ENCODE data around the gene SEPSECS. TPM values are rescaled to one million over a fixed set of nuclear protein-coding genes. Genes with fewer than 3 reads are reported as not detected.

Gene SEPSECS
- total and polyA plus RNA-seq, 2 of the 13 experiments (the other 11 are each of a cell fraction or from before 2014, with no cell fraction given): 9.4 to 14.3 TPM

DNA sequence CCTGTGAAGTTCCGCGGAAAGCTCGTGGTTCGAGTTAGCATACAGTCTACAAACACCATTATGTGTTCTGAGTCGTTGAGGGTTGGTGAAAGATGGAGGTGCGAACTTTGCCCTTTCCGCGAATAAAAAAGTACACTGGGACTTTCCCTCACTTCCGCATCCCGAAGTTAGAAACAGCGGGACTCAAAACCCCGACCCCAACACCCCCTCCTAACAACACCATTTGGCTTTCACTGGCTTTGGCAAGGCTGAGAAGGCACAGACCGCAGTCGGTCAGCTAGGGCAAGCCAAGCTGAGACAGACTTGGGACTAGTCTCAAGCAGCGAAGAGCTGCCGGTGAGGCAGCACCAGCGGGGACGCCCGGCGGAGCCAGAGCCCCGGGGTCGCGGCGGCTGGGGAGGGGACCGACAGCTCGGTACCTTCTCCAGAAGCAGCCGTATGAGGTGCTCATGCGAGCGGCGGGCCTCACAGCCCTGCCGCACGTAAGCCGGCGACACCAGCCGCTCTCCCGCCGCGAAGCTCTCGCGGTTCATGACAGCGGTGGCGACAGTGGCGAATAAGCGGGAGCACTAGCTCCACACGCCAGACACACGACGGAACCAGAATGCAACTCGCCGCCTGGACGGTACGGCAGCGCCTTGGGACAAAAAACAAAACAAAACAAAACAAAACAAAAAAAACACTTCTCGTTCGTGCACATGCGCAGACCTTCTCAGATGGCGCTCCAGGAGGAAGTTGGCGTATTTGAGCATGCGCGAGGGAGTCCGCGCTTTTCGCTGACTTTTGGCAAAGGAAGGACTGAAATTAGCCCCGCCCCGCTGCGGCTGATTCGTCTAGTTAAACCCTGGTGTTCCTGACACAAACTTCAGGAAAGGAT is at the start of gene SEPSECS (continued):
- TF ChIP-seq, protein P1, sequence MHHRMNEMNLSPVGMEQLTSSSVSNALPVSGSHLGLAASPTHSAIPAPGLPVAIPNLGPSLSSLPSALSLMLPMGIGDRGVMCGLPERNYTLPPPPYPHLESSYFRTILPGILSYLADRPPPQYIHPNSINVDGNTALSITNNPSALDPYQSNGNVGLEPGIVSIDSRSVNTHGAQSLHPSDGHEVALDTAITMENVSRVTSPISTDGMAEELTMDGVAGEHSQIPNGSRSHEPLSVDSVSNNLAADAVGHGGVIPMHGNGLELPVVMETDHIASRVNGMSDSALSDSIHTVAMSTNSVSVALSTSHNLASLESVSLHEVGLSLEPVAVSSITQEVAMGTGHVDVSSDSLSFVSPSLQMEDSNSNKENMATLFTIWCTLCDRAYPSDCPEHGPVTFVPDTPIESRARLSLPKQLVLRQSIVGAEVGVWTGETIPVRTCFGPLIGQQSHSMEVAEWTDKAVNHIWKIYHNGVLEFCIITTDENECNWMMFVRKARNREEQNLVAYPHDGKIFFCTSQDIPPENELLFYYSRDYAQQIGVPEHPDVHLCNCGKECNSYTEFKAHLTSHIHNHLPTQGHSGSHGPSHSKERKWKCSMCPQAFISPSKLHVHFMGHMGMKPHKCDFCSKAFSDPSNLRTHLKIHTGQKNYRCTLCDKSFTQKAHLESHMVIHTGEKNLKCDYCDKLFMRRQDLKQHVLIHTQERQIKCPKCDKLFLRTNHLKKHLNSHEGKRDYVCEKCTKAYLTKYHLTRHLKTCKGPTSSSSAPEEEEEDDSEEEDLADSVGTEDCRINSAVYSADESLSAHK (CRISPR knock-in tag; IDR thresholded peaks at IDR 0.05; ENCODE audit: borderline replicate concordance): no peak
- peak; percentile 48 for TF ChIP-seq SATB2 (CRISPR knock-in tag; IDR thresholded peaks at IDR 0.05)
- no peak for TF ChIP-seq SRSF4 (IDR thresholded peaks at IDR 0.05; ENCODE audit: low read depth, low read length, poor library complexity, severe bottlenecking)
- TF ChIP-seq EP300 (IDR thresholded peaks at IDR 0.05; ENCODE audit: low read depth in 2 of 2, low read length in 2 of 2): peak in 1 of 2 experiments; percentile 29; a peak in 1 of 4 replicates
- TF ChIP-seq EP300 (CRISPR knock-in tag; IDR thresholded peaks at IDR 0.05; ENCODE audit: borderline replicate concordance): peak; percentile 57; the same call in 1 of the 2 replicates
- 0 out of 2 replicates have a peak, but pooled peaks have one; percentile 36 for TF ChIP-seq MED13 (CRISPR knock-in tag; IDR thresholded peaks at IDR 0.05)
- TF ChIP-seq FOXA3 (CRISPR knock-in tag; IDR thresholded peaks at IDR 0.05): peak; percentile 48
- TF ChIP-seq, protein P2, sequence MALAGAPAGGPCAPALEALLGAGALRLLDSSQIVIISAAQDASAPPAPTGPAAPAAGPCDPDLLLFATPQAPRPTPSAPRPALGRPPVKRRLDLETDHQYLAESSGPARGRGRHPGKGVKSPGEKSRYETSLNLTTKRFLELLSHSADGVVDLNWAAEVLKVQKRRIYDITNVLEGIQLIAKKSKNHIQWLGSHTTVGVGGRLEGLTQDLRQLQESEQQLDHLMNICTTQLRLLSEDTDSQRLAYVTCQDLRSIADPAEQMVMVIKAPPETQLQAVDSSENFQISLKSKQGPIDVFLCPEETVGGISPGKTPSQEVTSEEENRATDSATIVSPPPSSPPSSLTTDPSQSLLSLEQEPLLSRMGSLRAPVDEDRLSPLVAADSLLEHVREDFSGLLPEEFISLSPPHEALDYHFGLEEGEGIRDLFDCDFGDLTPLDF (CRISPR knock-in tag; IDR thresholded peaks at IDR 0.05): peak; percentile 37; the same call in 1 of the 2 replicates
- TF ChIP-seq IRF2 (CRISPR knock-in tag; IDR thresholded peaks at IDR 0.05): peak; percentile 92
- TF ChIP-seq, protein P3, sequence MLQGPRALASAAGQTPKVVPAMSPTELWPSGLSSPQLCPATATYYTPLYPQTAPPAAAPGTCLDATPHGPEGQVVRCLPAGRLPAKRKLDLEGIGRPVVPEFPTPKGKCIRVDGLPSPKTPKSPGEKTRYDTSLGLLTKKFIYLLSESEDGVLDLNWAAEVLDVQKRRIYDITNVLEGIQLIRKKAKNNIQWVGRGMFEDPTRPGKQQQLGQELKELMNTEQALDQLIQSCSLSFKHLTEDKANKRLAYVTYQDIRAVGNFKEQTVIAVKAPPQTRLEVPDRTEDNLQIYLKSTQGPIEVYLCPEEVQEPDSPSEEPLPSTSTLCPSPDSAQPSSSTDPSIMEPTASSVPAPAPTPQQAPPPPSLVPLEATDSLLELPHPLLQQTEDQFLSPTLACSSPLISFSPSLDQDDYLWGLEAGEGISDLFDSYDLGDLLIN (CRISPR knock-in tag; IDR thresholded peaks at IDR 0.05; ENCODE audit: borderline replicate concordance): 0 out of 2 replicates have a peak, but pooled peaks have one; percentile 15
- no peak for TF ChIP-seq MATR3 (CRISPR knock-in tag; IDR thresholded peaks at IDR 0.05)
- TF ChIP-seq, protein P4, sequence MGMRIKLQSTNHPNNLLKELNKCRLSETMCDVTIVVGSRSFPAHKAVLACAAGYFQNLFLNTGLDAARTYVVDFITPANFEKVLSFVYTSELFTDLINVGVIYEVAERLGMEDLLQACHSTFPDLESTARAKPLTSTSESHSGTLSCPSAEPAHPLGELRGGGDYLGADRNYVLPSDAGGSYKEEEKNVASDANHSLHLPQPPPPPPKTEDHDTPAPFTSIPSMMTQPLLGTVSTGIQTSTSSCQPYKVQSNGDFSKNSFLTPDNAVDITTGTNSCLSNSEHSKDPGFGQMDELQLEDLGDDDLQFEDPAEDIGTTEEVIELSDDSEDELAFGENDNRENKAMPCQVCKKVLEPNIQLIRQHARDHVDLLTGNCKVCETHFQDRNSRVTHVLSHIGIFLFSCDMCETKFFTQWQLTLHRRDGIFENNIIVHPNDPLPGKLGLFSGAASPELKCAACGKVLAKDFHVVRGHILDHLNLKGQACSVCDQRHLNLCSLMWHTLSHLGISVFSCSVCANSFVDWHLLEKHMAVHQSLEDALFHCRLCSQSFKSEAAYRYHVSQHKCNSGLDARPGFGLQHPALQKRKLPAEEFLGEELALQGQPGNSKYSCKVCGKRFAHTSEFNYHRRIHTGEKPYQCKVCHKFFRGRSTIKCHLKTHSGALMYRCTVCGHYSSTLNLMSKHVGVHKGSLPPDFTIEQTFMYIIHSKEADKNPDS (CRISPR knock-in tag; IDR thresholded peaks at IDR 0.05): 0 out of 2 replicates have a peak, but pooled peaks have one; percentile 18
- TF ChIP-seq TAF1 (CRISPR knock-in tag; IDR thresholded peaks at IDR 0.05): peak; percentile 92
- peak; percentile 55 for TF ChIP-seq GATA4 (IDR thresholded peaks at IDR 0.05; ENCODE audit: borderline replicate concordance, low read depth)
- TF ChIP-seq MAF1 (CRISPR knock-in tag; IDR thresholded peaks at IDR 0.05; ENCODE audit: borderline replicate concordance): no peak
- TF ChIP-seq KAT8 (CRISPR knock-in tag; IDR thresholded peaks at IDR 0.05): peak; percentile 86
- TF ChIP-seq ZNF547 (CRISPR knock-in tag; IDR thresholded peaks at IDR 0.05): peak; percentile 83
- TF ChIP-seq, protein P5, sequence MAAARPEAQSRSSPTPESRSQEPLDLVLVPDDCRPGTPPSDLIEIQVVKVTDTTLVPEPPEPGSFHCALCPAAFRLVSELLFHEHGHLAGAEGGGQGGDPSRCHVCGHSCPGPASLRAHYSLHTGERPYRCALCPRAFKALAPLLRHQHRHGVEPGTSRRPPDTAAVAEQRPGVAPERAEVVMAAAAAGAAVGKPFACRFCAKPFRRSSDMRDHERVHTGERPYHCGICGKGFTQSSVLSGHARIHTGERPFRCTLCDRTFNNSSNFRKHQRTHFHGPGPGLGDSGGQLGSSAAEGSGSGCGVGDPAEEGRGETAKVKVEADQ (CRISPR knock-in tag; IDR thresholded peaks at IDR 0.05; ENCODE audit: borderline replicate concordance): no peak
- no peak for TF ChIP-seq ZNF530 (CRISPR knock-in tag; IDR thresholded peaks at IDR 0.05; ENCODE audit: low read depth)
- peak; percentile 88 for TF ChIP-seq YEATS2 (CRISPR knock-in tag; IDR thresholded peaks at IDR 0.05; ENCODE audit: borderline replicate concordance)
